ENCODE measurements around the gene PCNX1.

PCNX1 gene

GRCh38 chr14:70995211-70995610, 88.0 kb downstream of the PCNX1 start:
- H3K27me3 ChIP-seq (ENCODE audit: control insufficient read depth in 1 of 2, insufficient read depth in 1 of 2, low read length in 2 of 2): no peaks in the 10 kb centered on the region
- no peak overlapping the region for H3K4ac ChIP-seq (ENCODE audit: low read depth in 1 of 2, low read length in 2 of 2)
- no peaks in the 10 kb centered on the region for H3K9me3 ChIP-seq (ENCODE audit: control insufficient read depth, low read length)
- H2BK5ac ChIP-seq (ENCODE audit: low read depth, low read length, poor library complexity, severe bottlenecking): no peak overlapping the region
- no peak overlapping the region for H3K14ac ChIP-seq (ENCODE audit: low read length in 2 of 2)
- no peak overlapping the region for H3K18ac ChIP-seq (ENCODE audit: low read depth in 1 of 2, low read length in 2 of 2)
- no peak overlapping the region for H2AK5ac ChIP-seq (ENCODE audit: low read length, severe bottlenecking)
- H3K4me3 ChIP-seq (ENCODE audit: insufficient read depth in 1 of 2, low read depth in 1 of 2, low read length in 2 of 2): no peak overlapping the region
- peaks cover 3 to 39% of the 10 kb centered on the region in 2 experiments for H3K36me3 ChIP-seq (ENCODE audit: control insufficient read depth in 1 of 2, insufficient read depth in 2 of 2, low read depth in 1 of 2, low read length in 2 of 2)
- H3K4me2 ChIP-seq (ENCODE audit: low read length, poor library complexity, severe bottlenecking): no peak overlapping the region
- H2AFZ ChIP-seq (ENCODE audit: low read depth, low read length): no peak overlapping the region
- H2BK120ac ChIP-seq (ENCODE audit: low read depth, low read length): no peak overlapping the region
- WGBS: 100% methylated on average over 1 of the region's 1 CpG
- no peak overlapping the region for H4K8ac ChIP-seq (ENCODE audit: low read length)
- no peak overlapping the region for H2BK15ac ChIP-seq (ENCODE audit: low read depth, poor library complexity, severe bottlenecking)
- H3K79me1 ChIP-seq (replicated peaks; ENCODE audit: low read length, poor library complexity, severe bottlenecking): peaks cover 6% of the 10 kb centered on the region
- H3K9ac ChIP-seq (ENCODE audit: low read length): no peak overlapping the region
- no peak overlapping the region for H3K27ac ChIP-seq (ENCODE audit: low read length, poor library complexity, severe bottlenecking)
- H3K4me1 ChIP-seq (ENCODE audit: control insufficient read depth, insufficient read depth, low read depth, low read length): no peaks in the 10 kb centered on the region
- H4K91ac ChIP-seq (ENCODE audit: low read length): no peak overlapping the region
- H2BK12ac ChIP-seq (ENCODE audit: low read length in 2 of 2): no peak overlapping the region
- H3K23ac ChIP-seq (ENCODE audit: low read length in 2 of 2): no peak overlapping the region
- no peak for DNase-seq

DNA sequence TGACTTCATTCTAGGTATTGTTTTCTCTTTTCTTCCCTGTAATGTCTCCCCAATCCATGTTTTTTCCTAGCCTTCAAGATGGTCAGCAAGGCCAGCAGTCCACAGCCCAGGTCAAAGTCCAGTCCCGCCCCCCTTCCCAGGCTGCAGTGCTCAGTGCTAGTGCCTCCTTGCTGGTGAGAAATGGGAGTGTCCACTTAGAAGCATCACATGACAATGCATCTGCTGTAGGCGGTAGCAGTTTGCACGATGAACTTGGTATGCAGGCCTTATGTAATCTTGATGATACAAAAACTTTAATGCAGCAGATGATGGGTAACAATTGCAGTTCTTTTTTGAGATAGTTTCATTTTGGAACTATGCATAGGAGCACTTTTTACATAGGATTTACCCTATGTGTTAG, 88.4 kb downstream of the PCNX1 start:
- no peak overlapping the region for H2BK120ac ChIP-seq (ENCODE audit: low read depth, low read length)

DNA sequence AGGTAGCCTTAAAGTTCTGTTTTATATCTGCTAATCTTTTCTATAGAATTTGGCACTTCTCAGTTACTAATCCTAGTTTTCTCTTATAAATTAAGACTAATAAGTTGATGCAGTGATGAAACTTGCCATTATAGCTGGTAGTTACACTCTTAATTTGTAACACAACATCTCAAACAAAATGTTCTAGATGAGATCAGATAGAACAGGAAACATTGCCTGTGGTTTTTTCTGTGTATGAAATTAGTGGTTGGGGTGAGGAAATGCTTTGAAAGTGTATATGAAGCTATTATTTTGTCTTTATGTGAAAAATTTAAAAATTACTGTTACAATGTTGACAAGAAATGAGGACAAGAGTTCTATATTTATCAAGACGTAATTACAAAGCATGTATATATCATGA, 91.9 kb downstream of the PCNX1 start:
- Histone ChIP-seq H2AK5ac (ENCODE audit: low read length, severe bottlenecking) (no peak overlapping the region), H4K91ac (ENCODE audit: low read length) (no peak overlapping the region), H3K18ac (ENCODE audit: low read depth in 1 of 2, low read length in 2 of 2) (no peak overlapping the region), H3K9ac (ENCODE audit: low read length) (no peak overlapping the region), H2BK5ac (ENCODE audit: low read depth, low read length, poor library complexity, severe bottlenecking) (no peak overlapping the region), H2BK15ac (ENCODE audit: low read depth, poor library complexity, severe bottlenecking) (no peak overlapping the region), H3K9me3 (ENCODE audit: control insufficient read depth, low read length) (no peaks in the 10 kb centered on the region), H2BK12ac (ENCODE audit: low read length in 2 of 2) (no peak overlapping the region), H3K4me3 (ENCODE audit: insufficient read depth in 1 of 2, low read depth in 1 of 2, low read length in 2 of 2) (no peak overlapping the region), H3K27me3 (ENCODE audit: control insufficient read depth in 1 of 2, insufficient read depth in 1 of 2, low read length in 2 of 2) (no peaks in the 10 kb centered on the region), H3K79me1 (replicated peaks; ENCODE audit: low read length, poor library complexity, severe bottlenecking) (peaks cover 7% of the 10 kb centered on the region), H3K23ac (ENCODE audit: low read length in 2 of 2) (no peak overlapping the region), H4K8ac (ENCODE audit: low read length) (no peak overlapping the region), H3K4ac (ENCODE audit: low read depth in 1 of 2, low read length in 2 of 2) (no peak overlapping the region), H2BK120ac (ENCODE audit: low read depth, low read length) (no peak overlapping the region), H3K36me3 (ENCODE audit: control insufficient read depth in 1 of 2, insufficient read depth in 2 of 2, low read depth in 1 of 2, low read length in 2 of 2) (peaks cover 4 to 47% of the 10 kb centered on the region in 2 experiments), H3K14ac (ENCODE audit: low read length in 2 of 2) (no peak overlapping the region), H3K4me2 (ENCODE audit: low read length, poor library complexity, severe bottlenecking) (no peak overlapping the region), H3K4me1 (ENCODE audit: control insufficient read depth, insufficient read depth, low read depth, low read length) (peaks cover under 1% of the 10 kb centered on the region), H2AFZ (ENCODE audit: low read depth, low read length) (no peak overlapping the region), H3K27ac (ENCODE audit: low read length, poor library complexity, severe bottlenecking) (no peak overlapping the region)
- no peak for DNase-seq
- 80% methylated on average over 1 of the region's 1 CpG for WGBS

More for the DNA sequence above, 88.4 kb downstream of the PCNX1 start:
- DNase-seq: no peak
- H3K9ac ChIP-seq (ENCODE audit: low read length): no peak overlapping the region
- no peak overlapping the region for H3K18ac ChIP-seq (ENCODE audit: low read depth in 1 of 2, low read length in 2 of 2)
- no peak overlapping the region for H4K91ac ChIP-seq (ENCODE audit: low read length)
- no peak overlapping the region for H3K23ac ChIP-seq (ENCODE audit: low read length in 2 of 2)
- 95% methylated on average over 3 of the region's 3 CpGs for WGBS
- H3K27me3 ChIP-seq (ENCODE audit: control insufficient read depth in 1 of 2, insufficient read depth in 1 of 2, low read length in 2 of 2): no peaks in the 10 kb centered on the region
- no peak overlapping the region for H3K4ac ChIP-seq (ENCODE audit: low read depth in 1 of 2, low read length in 2 of 2)
- H2BK15ac ChIP-seq (ENCODE audit: low read depth, poor library complexity, severe bottlenecking): no peak overlapping the region
- H3K4me2 ChIP-seq (ENCODE audit: low read length, poor library complexity, severe bottlenecking): no peak overlapping the region
- no peak overlapping the region for H3K14ac ChIP-seq (ENCODE audit: low read length in 2 of 2)
- H2BK12ac ChIP-seq (ENCODE audit: low read length in 2 of 2): no peak overlapping the region
- no peak overlapping the region for H2AFZ ChIP-seq (ENCODE audit: low read depth, low read length)
- H2AK5ac ChIP-seq (ENCODE audit: low read length, severe bottlenecking): no peak overlapping the region
- H3K4me3 ChIP-seq (ENCODE audit: insufficient read depth in 1 of 2, low read depth in 1 of 2, low read length in 2 of 2): no peak overlapping the region
- no peaks in the 10 kb centered on the region for H3K9me3 ChIP-seq (ENCODE audit: control insufficient read depth, low read length)
- peaks cover 3 to 39% of the 10 kb centered on the region in 2 experiments for H3K36me3 ChIP-seq (ENCODE audit: control insufficient read depth in 1 of 2, insufficient read depth in 2 of 2, low read depth in 1 of 2, low read length in 2 of 2)
- no peak overlapping the region for H4K8ac ChIP-seq (ENCODE audit: low read length)
- H3K79me1 ChIP-seq (replicated peaks; ENCODE audit: low read length, poor library complexity, severe bottlenecking): peaks cover 6% of the 10 kb centered on the region
- H3K4me1 ChIP-seq (ENCODE audit: control insufficient read depth, insufficient read depth, low read depth, low read length): no peaks in the 10 kb centered on the region
- H2BK5ac ChIP-seq (ENCODE audit: low read depth, low read length, poor library complexity, severe bottlenecking): no peak overlapping the region
- H3K27ac ChIP-seq (ENCODE audit: low read length, poor library complexity, severe bottlenecking): no peak overlapping the region

DNA sequence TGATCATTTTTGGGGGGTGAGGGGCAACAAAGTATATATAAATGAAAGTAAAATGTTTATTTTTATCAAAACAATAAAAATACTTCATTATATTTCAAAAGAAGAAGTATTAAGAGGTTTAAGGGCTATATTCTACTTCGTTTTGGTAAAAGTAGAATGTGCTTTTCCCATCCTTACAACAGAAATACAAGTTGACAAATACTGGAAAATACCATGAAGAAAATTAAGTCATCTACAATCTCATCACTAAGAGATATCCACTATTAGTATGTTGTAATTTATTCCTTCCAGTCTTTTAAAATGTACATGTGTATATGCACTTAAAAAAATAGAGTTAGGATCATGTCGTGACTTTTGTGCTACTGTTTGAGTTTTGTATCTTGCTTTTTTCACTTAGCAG, 92.8 kb downstream of the PCNX1 start:
- Histone ChIP-seq H3K9ac (ENCODE audit: low read length) (no peak overlapping the region), H3K18ac (ENCODE audit: low read depth in 1 of 2, low read length in 2 of 2) (no peak overlapping the region), H2BK15ac (ENCODE audit: low read depth, poor library complexity, severe bottlenecking) (no peak overlapping the region), H3K27me3 (ENCODE audit: control insufficient read depth in 1 of 2, insufficient read depth in 1 of 2, low read length in 2 of 2) (no peaks in the 10 kb centered on the region), H3K4me1 (ENCODE audit: control insufficient read depth, insufficient read depth, low read depth, low read length) (peaks cover 2% of the 10 kb centered on the region), H2BK120ac (ENCODE audit: low read depth, low read length) (no peak overlapping the region), H2BK5ac (ENCODE audit: low read depth, low read length, poor library complexity, severe bottlenecking) (no peak overlapping the region), H3K4me3 (ENCODE audit: insufficient read depth in 1 of 2, low read depth in 1 of 2, low read length in 2 of 2) (no peak overlapping the region), H3K23ac (ENCODE audit: low read length in 2 of 2) (no peak overlapping the region), H3K4ac (ENCODE audit: low read depth in 1 of 2, low read length in 2 of 2) (no peak overlapping the region), H3K14ac (ENCODE audit: low read length in 2 of 2) (no peak overlapping the region), H2AK5ac (ENCODE audit: low read length, severe bottlenecking) (no peak overlapping the region), H4K8ac (ENCODE audit: low read length) (no peak overlapping the region), H3K9me3 (ENCODE audit: control insufficient read depth, low read length) (no peaks in the 10 kb centered on the region), H2AFZ (ENCODE audit: low read depth, low read length) (no peak overlapping the region), H3K4me2 (ENCODE audit: low read length, poor library complexity, severe bottlenecking) (no peak overlapping the region), H3K36me3 (ENCODE audit: control insufficient read depth in 1 of 2, insufficient read depth in 2 of 2, low read depth in 1 of 2, low read length in 2 of 2) (peaks cover 9 to 49% of the 10 kb centered on the region in 2 experiments), H3K79me1 (replicated peaks; ENCODE audit: low read length, poor library complexity, severe bottlenecking) (peaks cover 10% of the 10 kb centered on the region), H4K91ac (ENCODE audit: low read length) (no peak overlapping the region), H3K27ac (ENCODE audit: low read length, poor library complexity, severe bottlenecking) (no peak overlapping the region), H2BK12ac (ENCODE audit: low read length in 2 of 2) (no peak overlapping the region)
- WGBS: no CpG with 5 or more reads among the region's 2 CpGs
- DNase-seq: no peak

Data from mesenchymal stem cell (in vitro differentiated cells and primary cell).